K562 (cell line): ENCODE data around the gene THYN1. TPM values are rescaled to one million over a fixed set of nuclear protein-coding genes. Genes with fewer than 3 reads are reported as not detected.

ENCODE experiments used
- NFXL1 ChIP-seq: fragments of 450-650 bp; formaldehyde crosslinking; IDR thresholded peaks from 2 replicates; pipeline ENCODE4 v1.4.0; 2021; ENCODE audit warnings: mild to moderate bottlenecking
- REST ChIP-seq, 2 experiments: fragments of 450-650 bp; formaldehyde crosslinking in 1 of 2; IDR thresholded peaks; 2 replicates each; pipeline versions ENCODE4 v1.4.0 to v1.6.1; 2014 to 2020; ENCODE audit warnings: mild to moderate bottlenecking in 2 of 2, borderline replicate concordance in 1 of 2, low read depth in 1 of 2
- SAFB2 ChIP-seq: fragments of 200-400 bp; formaldehyde crosslinking; IDR thresholded peaks from 2 replicates; pipeline ENCODE4 v1.6.1; 2018; ENCODE audit warnings: borderline replicate concordance, low read length, low read depth, moderate library complexity; ENCODE audit not compliant: severe bottlenecking
- polyA plus RNA-seq, 8 experiments: library from polyadenylated mRNA; depleted of rRNA in 4 of 8; stranded (reverse) in 5 of 8; unstranded in 3 of 8; fragments of >200 nt; fragmentation: Nextera tagmentation in 2 of 8; fragmentation: Illumina TruSeq in 1 of 8; extraction: Ambion mirVana in 2 of 8; extraction: Trizol in 1 of 8; gene quantifications; 2 replicates each; pipeline versions ENCODE4 v1.2.1 to v1.2.3, GENCODE V29; 2011 to 2014; ENCODE audit warnings: inconsistent platforms in 1 of 8, missing spikeins in 1 of 8
- total RNA-seq, 7 experiments: library from RNA; depleted of rRNA in 6 of 7; stranded (reverse); fragments of >200 nt in 6 of 7; fragmentation: Illumina TruSeq in 2 of 7; extraction: Trizol in 2 of 7; gene quantifications; 2 replicates each; pipeline versions ENCODE4 v1.2.1 to v1.2.3, GENCODE V29; 2011 to 2021; ENCODE audit warnings: low replicate concordance in 1 of 7
- TF ChIP-seq, protein P1 (sequence below), 2 experiments: fragments of 450-650 bp in 1 of 2; sonication (generic) in 1 of 2; formaldehyde crosslinking in 1 of 2; IDR thresholded peaks; 2 replicates each; pipeline versions ENCODE4 v1.7.1 to v1.9.0; 2016 to 2022; ENCODE audit warnings: inconsistent platforms in 1 of 2, mild to moderate bottlenecking in 1 of 2, missing genetic modification reagents in 1 of 2

THYN1 gene
- total and polyA plus RNA-seq, 9 of the 15 experiments (the other 6 are each of a cell fraction or from before 2014, with no cell fraction given): 54.9 to 279 (median 104) TPM

DNA sequence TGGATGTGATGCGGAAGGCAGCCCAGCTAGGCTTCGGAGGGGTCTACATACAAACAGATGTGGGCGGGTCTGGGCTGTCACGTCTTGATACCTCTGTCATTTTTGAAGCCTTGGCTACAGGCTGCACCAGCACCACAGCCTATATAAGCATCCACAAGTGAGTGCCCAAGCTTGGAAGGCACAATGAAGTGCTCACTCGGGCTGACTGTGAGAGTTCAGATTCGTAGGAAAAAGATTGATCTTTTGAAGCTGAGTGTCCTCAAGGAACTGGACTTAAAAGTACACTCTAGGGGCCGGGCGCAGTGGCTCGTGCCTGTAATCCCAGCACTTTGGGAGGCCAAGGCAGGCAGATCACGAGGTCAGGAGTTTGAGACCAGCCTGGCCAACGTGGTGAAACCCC lies 3.9 kb upstream of the THYN1 start (continued):
- TF ChIP-seq, protein P1, sequence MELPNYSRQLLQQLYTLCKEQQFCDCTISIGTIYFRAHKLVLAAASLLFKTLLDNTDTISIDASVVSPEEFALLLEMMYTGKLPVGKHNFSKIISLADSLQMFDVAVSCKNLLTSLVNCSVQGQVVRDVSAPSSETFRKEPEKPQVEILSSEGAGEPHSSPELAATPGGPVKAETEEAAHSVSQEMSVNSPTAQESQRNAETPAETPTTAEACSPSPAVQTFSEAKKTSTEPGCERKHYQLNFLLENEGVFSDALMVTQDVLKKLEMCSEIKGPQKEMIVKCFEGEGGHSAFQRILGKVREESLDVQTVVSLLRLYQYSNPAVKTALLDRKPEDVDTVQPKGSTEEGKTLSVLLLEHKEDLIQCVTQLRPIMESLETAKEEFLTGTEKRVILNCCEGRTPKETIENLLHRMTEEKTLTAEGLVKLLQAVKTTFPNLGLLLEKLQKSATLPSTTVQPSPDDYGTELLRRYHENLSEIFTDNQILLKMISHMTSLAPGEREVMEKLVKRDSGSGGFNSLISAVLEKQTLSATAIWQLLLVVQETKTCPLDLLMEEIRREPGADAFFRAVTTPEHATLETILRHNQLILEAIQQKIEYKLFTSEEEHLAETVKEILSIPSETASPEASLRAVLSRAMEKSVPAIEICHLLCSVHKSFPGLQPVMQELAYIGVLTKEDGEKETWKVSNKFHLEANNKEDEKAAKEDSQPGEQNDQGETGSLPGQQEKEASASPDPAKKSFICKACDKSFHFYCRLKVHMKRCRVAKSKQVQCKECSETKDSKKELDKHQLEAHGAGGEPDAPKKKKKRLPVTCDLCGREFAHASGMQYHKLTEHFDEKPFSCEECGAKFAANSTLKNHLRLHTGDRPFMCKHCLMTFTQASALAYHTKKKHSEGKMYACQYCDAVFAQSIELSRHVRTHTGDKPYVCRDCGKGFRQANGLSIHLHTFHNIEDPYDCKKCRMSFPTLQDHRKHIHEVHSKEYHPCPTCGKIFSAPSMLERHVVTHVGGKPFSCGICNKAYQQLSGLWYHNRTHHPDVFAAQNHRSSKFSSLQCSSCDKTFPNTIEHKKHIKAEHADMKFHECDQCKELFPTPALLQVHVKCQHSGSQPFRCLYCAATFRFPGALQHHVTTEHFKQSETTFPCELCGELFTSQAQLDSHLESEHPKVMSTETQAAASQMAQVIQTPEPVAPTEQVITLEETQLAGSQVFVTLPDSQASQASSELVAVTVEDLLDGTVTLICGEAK (IDR thresholded peaks at IDR 0.05): no peak
- TF ChIP-seq, protein P1 (CRISPR knock-in tag; IDR thresholded peaks at IDR 0.05): no peak
- no peak for TF ChIP-seq REST (IDR thresholded peaks at IDR 0.05; ENCODE audit: borderline replicate concordance)
- no peak for TF ChIP-seq REST (CRISPR knock-in tag; IDR thresholded peaks at IDR 0.05; ENCODE audit: low read depth)
- no peak for TF ChIP-seq NFXL1 (CRISPR knock-in tag)
- TF ChIP-seq SAFB2: no peak
